OCI-LY3 (cell line): ENCODE measurements around the gene C11orf24.

Experiments used
- EZH2phosphoT487 ChIP-seq: fragments of 200-600 bp; shearing (Covaris generic); IDR thresholded peaks from 2 replicates; pipeline ENCODE4 v1.6.1; 2018; ENCODE audit warnings: antibody characterized with exemption, mixed run types, low read depth
- TF ChIP-seq, protein P1 (sequence below): fragments of 200-600, 300-600 bp; sonication (generic); IDR thresholded peaks from 2 replicates; pipeline ENCODE4 v1.5.1; 2014; ENCODE audit warnings: antibody characterized with exemption, low read length, low read depth

DNA sequence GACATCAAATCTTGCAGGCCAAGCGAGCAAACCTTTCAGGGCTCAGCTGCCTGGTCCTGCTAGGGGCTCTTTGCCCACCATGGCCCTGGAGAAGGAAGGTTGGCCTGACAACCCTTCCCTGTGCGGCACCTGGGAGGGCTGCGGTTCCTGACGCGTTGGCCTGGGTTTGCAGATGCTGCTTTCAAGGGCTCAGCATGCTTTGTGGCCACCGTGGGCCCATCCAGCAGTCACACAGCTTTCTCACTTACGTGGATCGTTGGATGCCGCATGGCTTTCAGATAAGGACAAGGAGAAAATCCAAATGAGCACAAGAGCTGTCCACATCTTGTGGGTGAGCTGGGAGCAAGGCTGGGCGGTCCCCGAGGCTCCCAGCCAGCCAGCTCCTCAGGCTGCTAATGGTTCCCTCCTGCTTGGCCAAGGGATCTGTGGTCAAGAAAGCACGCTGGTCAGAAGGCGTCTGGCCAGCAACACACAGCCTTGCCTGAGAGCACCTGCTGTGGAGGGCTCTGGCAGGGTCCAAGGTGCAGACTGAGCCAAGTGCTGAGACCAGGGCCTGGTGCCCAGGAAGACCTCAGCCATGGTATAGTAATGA is 8.2 kb downstream of the C11orf24 start:
- TF ChIP-seq, protein P1, sequence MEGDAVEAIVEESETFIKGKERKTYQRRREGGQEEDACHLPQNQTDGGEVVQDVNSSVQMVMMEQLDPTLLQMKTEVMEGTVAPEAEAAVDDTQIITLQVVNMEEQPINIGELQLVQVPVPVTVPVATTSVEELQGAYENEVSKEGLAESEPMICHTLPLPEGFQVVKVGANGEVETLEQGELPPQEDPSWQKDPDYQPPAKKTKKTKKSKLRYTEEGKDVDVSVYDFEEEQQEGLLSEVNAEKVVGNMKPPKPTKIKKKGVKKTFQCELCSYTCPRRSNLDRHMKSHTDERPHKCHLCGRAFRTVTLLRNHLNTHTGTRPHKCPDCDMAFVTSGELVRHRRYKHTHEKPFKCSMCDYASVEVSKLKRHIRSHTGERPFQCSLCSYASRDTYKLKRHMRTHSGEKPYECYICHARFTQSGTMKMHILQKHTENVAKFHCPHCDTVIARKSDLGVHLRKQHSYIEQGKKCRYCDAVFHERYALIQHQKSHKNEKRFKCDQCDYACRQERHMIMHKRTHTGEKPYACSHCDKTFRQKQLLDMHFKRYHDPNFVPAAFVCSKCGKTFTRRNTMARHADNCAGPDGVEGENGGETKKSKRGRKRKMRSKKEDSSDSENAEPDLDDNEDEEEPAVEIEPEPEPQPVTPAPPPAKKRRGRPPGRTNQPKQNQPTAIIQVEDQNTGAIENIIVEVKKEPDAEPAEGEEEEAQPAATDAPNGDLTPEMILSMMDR = no peak
- no peak for TF ChIP-seq EZH2phosphoT487
